ENCODE data around the gene RHOF.

The RHOF gene

DNA sequence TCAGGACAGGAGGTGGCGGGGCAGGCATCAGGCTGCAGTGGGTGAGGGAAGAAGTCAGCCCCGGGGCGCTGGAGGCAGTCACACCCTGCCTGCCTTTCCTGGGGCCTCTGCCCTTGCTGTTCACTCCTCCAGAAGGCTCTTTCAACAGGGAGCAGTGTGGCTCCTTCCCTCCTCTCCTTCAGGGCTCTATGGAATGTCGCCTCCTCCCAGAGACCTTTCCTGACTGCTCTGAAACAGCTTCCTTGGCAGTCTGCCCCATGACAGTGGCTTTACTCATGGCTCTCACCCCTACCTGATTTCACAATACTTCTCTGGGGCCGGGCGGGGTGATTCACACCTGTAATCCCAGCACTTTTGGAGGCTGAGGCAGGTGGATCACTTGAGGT is 7.1 kb downstream of the RHOF start:
- DNase-seq (ENCODE audit: low read depth) = no peak
- in situ Hi-C loops (cut with HindIII; ENCODE audit: low sequenced_read_pairs) = no loop called here
- TF ChIP-seq, protein P1, sequence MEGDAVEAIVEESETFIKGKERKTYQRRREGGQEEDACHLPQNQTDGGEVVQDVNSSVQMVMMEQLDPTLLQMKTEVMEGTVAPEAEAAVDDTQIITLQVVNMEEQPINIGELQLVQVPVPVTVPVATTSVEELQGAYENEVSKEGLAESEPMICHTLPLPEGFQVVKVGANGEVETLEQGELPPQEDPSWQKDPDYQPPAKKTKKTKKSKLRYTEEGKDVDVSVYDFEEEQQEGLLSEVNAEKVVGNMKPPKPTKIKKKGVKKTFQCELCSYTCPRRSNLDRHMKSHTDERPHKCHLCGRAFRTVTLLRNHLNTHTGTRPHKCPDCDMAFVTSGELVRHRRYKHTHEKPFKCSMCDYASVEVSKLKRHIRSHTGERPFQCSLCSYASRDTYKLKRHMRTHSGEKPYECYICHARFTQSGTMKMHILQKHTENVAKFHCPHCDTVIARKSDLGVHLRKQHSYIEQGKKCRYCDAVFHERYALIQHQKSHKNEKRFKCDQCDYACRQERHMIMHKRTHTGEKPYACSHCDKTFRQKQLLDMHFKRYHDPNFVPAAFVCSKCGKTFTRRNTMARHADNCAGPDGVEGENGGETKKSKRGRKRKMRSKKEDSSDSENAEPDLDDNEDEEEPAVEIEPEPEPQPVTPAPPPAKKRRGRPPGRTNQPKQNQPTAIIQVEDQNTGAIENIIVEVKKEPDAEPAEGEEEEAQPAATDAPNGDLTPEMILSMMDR (IDR thresholded peaks at IDR 0.05; ENCODE audit: low read depth, low read length, missing control alignments) = no peak
- H3K4me3 ChIP-seq (ENCODE audit: low read depth, low read length) = no peak overlapping the region

DNA sequence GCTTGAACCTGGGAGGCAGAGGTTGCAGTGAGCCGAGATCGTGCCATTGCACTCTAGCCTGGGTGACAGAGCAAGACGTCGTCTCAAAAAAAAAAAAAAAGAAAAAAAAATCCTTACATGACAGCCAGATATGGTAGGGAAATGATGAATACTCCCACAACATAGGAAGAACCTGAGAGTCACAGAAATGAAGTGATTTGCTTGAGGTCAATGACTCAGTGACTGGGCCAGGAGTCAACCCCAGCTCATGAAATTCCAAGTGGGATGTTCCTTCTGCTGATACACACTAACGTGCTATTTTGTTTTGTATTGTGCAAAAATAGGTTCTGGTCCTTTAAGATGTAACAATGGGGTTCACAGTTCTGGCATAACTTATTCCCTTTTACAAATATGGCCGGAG is 9.0 kb downstream of the RHOF start:
- TF ChIP-seq, protein P1 (IDR thresholded peaks at IDR 0.05; ENCODE audit: low read depth, low read length, missing control alignments) = no peak
- in situ Hi-C loops (cut with HindIII; ENCODE audit: low sequenced_read_pairs) = no loop called here
- H3K4me3 ChIP-seq (ENCODE audit: low read depth, low read length) = no peak overlapping the region
- DNase-seq (ENCODE audit: low read depth) = peak; percentile 72

DNA sequence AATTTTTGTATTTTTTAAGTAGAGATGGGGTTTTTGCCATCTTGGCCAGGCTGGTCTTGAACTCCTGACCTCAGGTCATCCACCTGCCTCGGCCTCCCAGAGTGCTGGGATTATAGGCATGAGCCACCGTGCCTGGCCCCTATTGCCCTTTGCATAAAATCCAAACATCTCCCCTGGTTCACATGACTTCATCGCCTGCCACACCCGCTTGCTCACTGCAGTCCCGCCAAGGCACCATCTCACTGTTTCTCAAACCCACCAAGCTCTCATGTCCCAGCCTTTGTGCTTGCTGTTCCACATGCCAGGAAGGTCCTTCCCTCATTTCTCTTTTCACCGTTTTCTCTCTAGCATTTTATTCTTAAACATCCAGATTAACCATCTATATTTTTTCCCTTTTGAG is 9.7 kb downstream of the RHOF start:
- H3K4me3 ChIP-seq (ENCODE audit: low read depth, low read length) = no peak overlapping the region
- DNase-seq (ENCODE audit: low read depth) = no peak
- TF ChIP-seq, protein P1 (IDR thresholded peaks at IDR 0.05; ENCODE audit: low read depth, low read length, missing control alignments) = no peak
- in situ Hi-C loops (cut with HindIII; ENCODE audit: low sequenced_read_pairs) = no loop called here

DNA sequence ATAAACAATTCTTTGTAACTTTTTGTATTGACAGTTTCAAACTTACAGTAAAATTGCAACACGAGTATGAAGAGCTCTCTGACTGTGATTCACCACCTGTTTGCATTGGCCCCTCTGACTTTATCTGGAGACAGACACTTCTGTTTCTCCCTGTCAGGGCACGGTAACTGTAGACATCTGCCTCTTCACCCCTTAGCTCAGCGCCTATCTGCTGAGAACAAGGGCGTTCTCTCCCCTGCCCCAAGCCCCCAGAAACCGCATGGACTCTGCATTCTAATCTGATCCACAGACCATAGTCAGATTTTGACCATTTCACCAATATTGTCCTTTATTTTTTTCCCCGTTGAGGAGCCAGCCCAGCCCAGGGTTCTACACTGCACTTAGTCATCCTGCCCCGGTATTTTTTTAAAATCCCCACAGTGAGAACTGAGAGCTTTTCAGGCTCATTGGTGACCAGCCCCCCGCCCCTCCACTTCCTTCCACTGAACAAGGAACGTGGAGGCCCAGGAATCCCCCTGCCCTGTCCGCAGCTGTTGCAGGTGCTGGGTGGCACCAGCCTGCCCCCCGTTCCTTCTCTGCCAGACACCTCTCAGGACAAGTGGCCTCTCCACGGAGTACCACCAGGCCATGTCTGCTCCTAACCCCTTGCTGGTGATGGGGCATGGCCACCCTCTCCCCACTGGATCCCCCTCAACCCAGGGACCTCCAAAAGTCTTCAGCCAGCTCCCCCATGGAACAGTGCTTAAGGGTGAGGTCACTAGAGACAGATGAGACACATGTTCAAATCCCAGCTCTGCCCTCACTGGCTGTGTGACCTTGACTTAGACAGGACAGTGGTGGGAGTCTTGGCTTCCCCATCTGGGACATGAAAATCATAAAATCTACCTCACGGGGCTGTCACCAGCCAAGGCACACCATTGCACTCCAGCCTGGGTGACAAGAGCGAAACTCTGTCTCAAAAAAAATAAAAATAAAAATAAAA is 11.2 kb downstream of the RHOF start:
- in situ Hi-C loops (cut with HindIII; ENCODE audit: low sequenced_read_pairs) = no loop called here
- DNase-seq (ENCODE audit: low read depth) = no peak
- TF ChIP-seq, protein P1 (IDR thresholded peaks at IDR 0.05; ENCODE audit: low read depth, low read length, missing control alignments) = no peak

DNA sequence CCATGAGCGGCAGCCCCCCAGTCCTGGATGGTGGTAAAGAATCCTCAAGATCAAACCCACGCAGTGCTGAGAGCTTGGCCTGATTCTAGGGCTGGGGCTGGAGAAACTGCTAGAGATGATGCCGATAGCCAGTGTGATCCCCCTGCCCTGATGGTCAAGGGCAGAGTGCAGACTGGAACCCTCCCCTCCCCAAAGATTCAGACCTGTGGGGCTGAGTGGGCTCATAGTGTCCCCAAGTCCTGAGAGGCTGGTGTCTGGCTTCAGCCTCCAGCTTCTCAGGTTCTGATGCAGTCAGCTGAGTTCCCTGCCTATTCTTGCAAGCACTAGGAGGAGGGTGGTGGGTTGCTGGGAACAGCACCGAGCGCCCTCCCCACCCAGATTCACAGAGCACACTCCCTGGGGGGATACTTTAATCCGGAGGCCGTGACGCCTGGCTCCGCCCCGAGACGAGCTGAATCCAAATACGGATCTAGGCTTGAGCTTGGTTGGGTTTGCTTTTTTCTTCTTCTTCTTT is 11.9 kb downstream of the RHOF start:
- in situ Hi-C loops (cut with HindIII; ENCODE audit: low sequenced_read_pairs) = no loop called here
- no peak overlapping the region for H3K4me3 ChIP-seq (ENCODE audit: low read depth, low read length)
- no peak for DNase-seq (ENCODE audit: low read depth)
- TF ChIP-seq, protein P1 (IDR thresholded peaks at IDR 0.05; ENCODE audit: low read depth, low read length, missing control alignments) = no peak

More for the DNA sequence above, 11.2 kb downstream of the RHOF start:
- no peak overlapping the region for H3K4me3 ChIP-seq (ENCODE audit: low read depth, low read length)

DNA sequence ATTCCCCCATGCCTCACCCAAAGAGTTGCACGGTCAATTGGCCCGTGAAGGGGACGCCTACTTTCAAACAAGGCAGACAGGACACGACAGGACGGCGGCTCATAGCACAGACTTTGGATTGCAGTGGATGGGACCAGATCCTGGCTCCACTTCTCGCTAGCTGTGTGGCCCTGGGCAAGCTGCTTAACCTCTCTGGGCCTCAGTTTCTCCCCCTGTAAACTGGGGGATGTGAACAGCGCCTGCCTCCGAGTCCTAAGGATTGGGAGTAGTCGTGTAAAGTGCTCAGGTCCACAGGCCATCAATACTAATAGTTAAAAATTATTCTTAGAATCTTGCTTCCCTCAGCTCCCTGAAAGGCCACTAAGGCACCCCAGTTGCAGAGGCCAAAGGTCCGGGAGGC is 13.1 kb downstream of the RHOF start:
- DNase-seq (ENCODE audit: low read depth) = no peak
- TF ChIP-seq, protein P1 (IDR thresholded peaks at IDR 0.05; ENCODE audit: low read depth, low read length, missing control alignments) = no peak
- in situ Hi-C loops (cut with HindIII; ENCODE audit: low sequenced_read_pairs) = no loop called here

More for the DNA sequence above, 13.1 kb downstream of the RHOF start:
- no peak overlapping the region for H3K4me3 ChIP-seq (ENCODE audit: low read depth, low read length)
